Measurements from ENCODE around the gene RRM2.

Gene RRM2

GRCh38 chr2:10120158-10120876, 2.2 kb upstream of the RRM2 start:
- WGBS (ENCODE audit: insufficient coverage), result under 1% methylated on average over 59 of the region's 60 CpGs
- POLR2A ChIA-PET, result interaction anchor here (0.6 kb wide), 1 partner anchor 153 kb away, joined by 3 read pairs; no protein-coding TSS in a partner anchor
- peaks cover 12 to 63% (median 47%) of the 10 kb centered on the region in 4 experiments for H3K4me1 ChIP-seq (ENCODE audit: control extremely low read depth in 1 of 4, control insufficient read depth in 4 of 4, insufficient read depth in 4 of 4, low read length in 3 of 4)
- DNase-seq, result peak; percentile 73 to 83 (median 80)
- H3K36me3 ChIP-seq (ENCODE audit: control insufficient read depth in 4 of 4, insufficient read depth in 4 of 4, low read length in 3 of 4), result peaks cover 0 to 17% (median 0%) of the 10 kb centered on the region in 4 experiments
- H3K9me3 ChIP-seq (ENCODE audit: control extremely low read depth in 1 of 5, control insufficient read depth in 4 of 5, insufficient read depth in 2 of 5, low read depth in 1 of 5, low read length in 4 of 5), result no peaks in the 10 kb centered on the region
- H3K27me3 ChIP-seq (replicated peaks in 2 of 5; ENCODE audit: control insufficient read depth in 4 of 5, insufficient read depth in 5 of 5, low read length in 4 of 5), result no peaks in the 10 kb centered on the region
- peak overlapping the region; percentile 58 to 94 (median 82) for H3K4me3 ChIP-seq (ENCODE audit: control insufficient read depth in 1 of 7, extremely low read depth in 1 of 7, insufficient read depth in 4 of 7, low read depth in 2 of 7, low read length in 6 of 7)
- H3K27ac ChIP-seq (ENCODE audit: insufficient read depth in 1 of 2, low read depth in 1 of 2, low read length in 2 of 2, poor library complexity in 1 of 2, severe bottlenecking in 2 of 2), result peak overlapping the region in 1 of 2 experiments; percentile 77
- CTCF ChIA-PET, result interaction anchor here (1.0 to 1.5 kb wide), 3 partner anchors 10 to 315 kb away, joined by 4 to 5 read pairs (median 4); no protein-coding TSS in a partner anchor

- Histone ChIP-seq H3K36me3 (ENCODE audit: control insufficient read depth in 4 of 4, insufficient read depth in 4 of 4, low read length in 3 of 4) (peaks cover 0 to 24% (median 0%) of the 10 kb centered on the region in 4 experiments), H3K27ac (ENCODE audit: insufficient read depth in 1 of 2, low read depth in 1 of 2, low read length in 2 of 2, poor library complexity in 1 of 2, severe bottlenecking in 2 of 2) (peak overlapping the region in 1 of 2 experiments; percentile 77), H3K4me3 (ENCODE audit: control insufficient read depth in 1 of 7, extremely low read depth in 1 of 7, insufficient read depth in 4 of 7, low read depth in 2 of 7, low read length in 6 of 7) (peak overlapping the region; percentile 58 to 94 (median 82)), H3K4me1 (ENCODE audit: control extremely low read depth in 1 of 4, control insufficient read depth in 4 of 4, insufficient read depth in 4 of 4, low read length in 3 of 4) (peaks cover 12 to 66% (median 48%) of the 10 kb centered on the region in 4 experiments), H3K9me3 (ENCODE audit: control extremely low read depth in 1 of 5, control insufficient read depth in 4 of 5, insufficient read depth in 2 of 5, low read depth in 1 of 5, low read length in 4 of 5) (no peaks in the 10 kb centered on the region), H3K27me3 (replicated peaks in 2 of 5; ENCODE audit: control insufficient read depth in 4 of 5, insufficient read depth in 5 of 5, low read length in 4 of 5) (no peaks in the 10 kb centered on the region)
- peak in 2 of 3 donors; percentile 56 for DNase-seq
- POLR2A ChIA-PET, result no interaction called here
- CTCF ChIA-PET, result interaction anchor here (1.1 kb wide), 1 partner anchor 288 kb away, joined by 4 read pairs; no protein-coding TSS in a partner anchor
- 31% methylated on average over 11 of the region's 13 CpGs for WGBS (ENCODE audit: insufficient coverage)
Measured at GRCh38 chr2:10120877-10121574, 1.5 kb upstream of the RRM2 start.

- peak overlapping the region in 1 of 2 experiments; percentile 43 for H3K27ac ChIP-seq (ENCODE audit: insufficient read depth in 1 of 2, low read depth in 1 of 2, low read length in 2 of 2, poor library complexity in 1 of 2, severe bottlenecking in 2 of 2)
- peaks cover 12 to 61% (median 46%) of the 10 kb centered on the region in 4 experiments for H3K4me1 ChIP-seq (ENCODE audit: control extremely low read depth in 1 of 4, control insufficient read depth in 4 of 4, insufficient read depth in 4 of 4, low read length in 3 of 4)
- peak overlapping the region; percentile 54 to 94 (median 82) for H3K4me3 ChIP-seq (ENCODE audit: control insufficient read depth in 1 of 7, extremely low read depth in 1 of 7, insufficient read depth in 4 of 7, low read depth in 2 of 7, low read length in 6 of 7)
- H3K36me3 ChIP-seq (ENCODE audit: control insufficient read depth in 4 of 4, insufficient read depth in 4 of 4, low read length in 3 of 4), result peaks cover 0 to 47% (median 4%) of the 10 kb centered on the region in 4 experiments
- 16% methylated on average over 7 of the region's 18 CpGs for WGBS (ENCODE audit: insufficient coverage)
- ChIA-PET POLR2A (no interaction called here), CTCF (interaction anchor here (1.3 to 9.8 kb wide), 4 partner anchors 18 to 311 kb away, joined by 3 to 80 read pairs (median 22); no protein-coding TSS in a partner anchor)
- H3K27me3 ChIP-seq (replicated peaks in 2 of 5; ENCODE audit: control insufficient read depth in 4 of 5, insufficient read depth in 5 of 5, low read length in 4 of 5), result no peaks in the 10 kb centered on the region
- no peaks in the 10 kb centered on the region for H3K9me3 ChIP-seq (ENCODE audit: control extremely low read depth in 1 of 5, control insufficient read depth in 4 of 5, insufficient read depth in 2 of 5, low read depth in 1 of 5, low read length in 4 of 5)
- DNase-seq, result no peak
Measured at GRCh38 chr2:10123281-10123680, 742 bp downstream of the RRM2 start.

- Histone ChIP-seq H3K9me3 (ENCODE audit: control extremely low read depth in 1 of 5, control insufficient read depth in 4 of 5, insufficient read depth in 2 of 5, low read depth in 1 of 5, low read length in 4 of 5) (no peaks in the 10 kb centered on the region), H3K36me3 (ENCODE audit: control insufficient read depth in 4 of 4, insufficient read depth in 4 of 4, low read length in 3 of 4) (peaks cover 3 to 59% (median 11%) of the 10 kb centered on the region in 4 experiments), H3K27ac (ENCODE audit: insufficient read depth in 1 of 2, low read depth in 1 of 2, low read length in 2 of 2, poor library complexity in 1 of 2, severe bottlenecking in 2 of 2) (peak overlapping the region in 1 of 2 experiments; percentile 51), H3K4me3 (ENCODE audit: control insufficient read depth in 1 of 7, extremely low read depth in 1 of 7, insufficient read depth in 4 of 7, low read depth in 2 of 7, low read length in 6 of 7) (peak overlapping the region in 2 of 7 experiments; percentile 53 to 94), H3K27me3 (replicated peaks in 2 of 5; ENCODE audit: control insufficient read depth in 4 of 5, insufficient read depth in 5 of 5, low read length in 4 of 5) (no peaks in the 10 kb centered on the region), H3K4me1 (ENCODE audit: control extremely low read depth in 1 of 4, control insufficient read depth in 4 of 4, insufficient read depth in 4 of 4, low read length in 3 of 4) (peaks cover 12 to 53% (median 45%) of the 10 kb centered on the region in 4 experiments)
- DNase-seq, result peak; percentile 79 to 87 (median 85)
- CTCF ChIA-PET, result interaction anchor here (0.7 to 9.8 kb wide), 19 partner anchors 10 to 547 kb away, joined by 3 to 80 read pairs (median 4); no protein-coding TSS in a partner anchor
- 38% methylated on average over 3 of the region's 5 CpGs for WGBS (ENCODE audit: insufficient coverage)
- POLR2A ChIA-PET, result interaction anchor here (1.2 kb wide), 1 partner anchor 310 kb away, joined by 3 read pairs; no protein-coding TSS in a partner anchor
Measured at GRCh38 chr2:10124538-10125045, 2.1 kb downstream of the RRM2 start.

- no peak overlapping the region for H3K27ac ChIP-seq (ENCODE audit: insufficient read depth in 1 of 2, low read depth in 1 of 2, low read length in 2 of 2, poor library complexity in 1 of 2, severe bottlenecking in 2 of 2)
- no peaks in the 10 kb centered on the region for H3K27me3 ChIP-seq (replicated peaks in 2 of 5; ENCODE audit: control insufficient read depth in 4 of 5, insufficient read depth in 5 of 5, low read length in 4 of 5)
- ChIA-PET POLR2A (no interaction called here), CTCF (interaction anchor here (0.5 to 9.8 kb wide), 12 partner anchors 9 to 321 kb away, joined by 3 to 80 read pairs (median 6); no protein-coding TSS in a partner anchor)
- no peaks in the 10 kb centered on the region for H3K9me3 ChIP-seq (ENCODE audit: control extremely low read depth in 1 of 5, control insufficient read depth in 4 of 5, insufficient read depth in 2 of 5, low read depth in 1 of 5, low read length in 4 of 5)
- peaks cover 8 to 42% (median 36%) of the 10 kb centered on the region in 4 experiments for H3K4me1 ChIP-seq (ENCODE audit: control extremely low read depth in 1 of 4, control insufficient read depth in 4 of 4, insufficient read depth in 4 of 4, low read length in 3 of 4)
- H3K4me3 ChIP-seq (ENCODE audit: control insufficient read depth in 1 of 7, extremely low read depth in 1 of 7, insufficient read depth in 4 of 7, low read depth in 2 of 7, low read length in 6 of 7), result no peak overlapping the region
- no peak for DNase-seq
- H3K36me3 ChIP-seq (ENCODE audit: control insufficient read depth in 4 of 4, insufficient read depth in 4 of 4, low read length in 3 of 4), result peaks cover 3 to 67% (median 11%) of the 10 kb centered on the region in 4 experiments
- 94% methylated on average over 3 of the region's 6 CpGs for WGBS (ENCODE audit: insufficient coverage)
Measured at GRCh38 chr2:10125842-10126631, 3.5 kb downstream of the RRM2 start.

- WGBS (ENCODE audit: insufficient coverage), result 92% methylated on average over 5 of the region's 5 CpGs
- peaks cover 4 to 36% (median 30%) of the 10 kb centered on the region in 4 experiments for H3K4me1 ChIP-seq (ENCODE audit: control extremely low read depth in 1 of 4, control insufficient read depth in 4 of 4, insufficient read depth in 4 of 4, low read length in 3 of 4)
- POLR2A ChIA-PET, result no interaction called here
- H3K9me3 ChIP-seq (ENCODE audit: control extremely low read depth in 1 of 5, control insufficient read depth in 4 of 5, insufficient read depth in 2 of 5, low read depth in 1 of 5, low read length in 4 of 5), result no peaks in the 10 kb centered on the region
- no peak overlapping the region for H3K4me3 ChIP-seq (ENCODE audit: control insufficient read depth in 1 of 7, extremely low read depth in 1 of 7, insufficient read depth in 4 of 7, low read depth in 2 of 7, low read length in 6 of 7)
- DNase-seq, result no peak
- H3K36me3 ChIP-seq (ENCODE audit: control insufficient read depth in 4 of 4, insufficient read depth in 4 of 4, low read length in 3 of 4), result peaks cover 3 to 72% (median 12%) of the 10 kb centered on the region in 4 experiments
- CTCF ChIA-PET, result interaction anchor here (0.5 to 9.8 kb wide), 7 partner anchors 11 to 313 kb away, joined by 3 to 80 read pairs (median 17); no protein-coding TSS in a partner anchor
- no peak overlapping the region for H3K27ac ChIP-seq (ENCODE audit: insufficient read depth in 1 of 2, low read depth in 1 of 2, low read length in 2 of 2, poor library complexity in 1 of 2, severe bottlenecking in 2 of 2)
- H3K27me3 ChIP-seq (replicated peaks in 2 of 5; ENCODE audit: control insufficient read depth in 4 of 5, insufficient read depth in 5 of 5, low read length in 4 of 5), result no peaks in the 10 kb centered on the region
Measured at GRCh38 chr2:10126632-10127026, 4.1 kb downstream of the RRM2 start.

Measured in common myeloid progenitor, CD34-positive (primary cell).